GM19035 (cell line): ENCODE results near the gene ECSCR.
"Not testable (repeated sequence)": the region's sequence is repeated elsewhere in the genome, so short reads cannot be mapped to it uniquely, and the experiment has no call there.

Experiments used
- ATAC-seq: cut with Tn5 transposase; IDR thresholded peaks from one replicate; pipeline ENCODE4 v1.9.1; 2021; ENCODE audit not compliant: unreplicated experiment

Gene ECSCR

GRCh38 chr5:139414581-139415130 is 47.9 kb downstream of the ECSCR start:
- ATAC-seq, result no peak

GRCh38 chr5:139413963-139414362 is 48.6 kb downstream of the ECSCR start:
- peak; percentile 65 for ATAC-seq

GRCh38 chr5:139413153-139413552 is 49.4 kb downstream of the ECSCR start:
- no peak for ATAC-seq

GRCh38 chr5:139410993-139411828 is 51.3 kb downstream of the ECSCR start:
- ATAC-seq, result no peak

- no peak for ATAC-seq
These were observed 52.2 kb downstream of the ECSCR start for GRCh38 chr5:139410121-139410992.

- not testable (repeated sequence) for ATAC-seq
These were observed 53.4 kb downstream of the ECSCR start for GRCh38 chr5:139409116-139409515.

- ATAC-seq, result no peak
These were observed 54.4 kb downstream of the ECSCR start for GRCh38 chr5:139408191-139408590.

GRCh38 chr5:139407517-139407916 is 55.0 kb downstream of the ECSCR start:
- no peak for ATAC-seq

- no peak for ATAC-seq
These were observed 55.6 kb downstream of the ECSCR start for GRCh38 chr5:139406963-139407362.

- no peak for ATAC-seq
These were observed 58.1 kb downstream of the ECSCR start for GRCh38 chr5:139404484-139404840.

GRCh38 chr5:139403787-139404483 is 58.6 kb downstream of the ECSCR start, which contains the start of gene SPATA24:
Gene SPATA24 (minus strand): TSS chr5:139404089. CDS start chr5:139404060, 29 bp downstream.
- ATAC-seq, result peak; percentile 84

- ATAC-seq, result peak; percentile 0
These were observed 59.1 kb downstream of the ECSCR start for GRCh38 chr5:139403418-139403786.

GRCh38 chr5:139402561-139403158 is 59.9 kb downstream of the ECSCR start:
- ATAC-seq, result no peak

GRCh38 chr5:139401546-139401945 is 61.0 kb downstream of the ECSCR start:
- no peak for ATAC-seq

GRCh38 chr5:139399501-139400121 is 62.9 kb downstream of the ECSCR start:
- ATAC-seq, result no peak
